Neutrophil (primary cell): ENCODE measurements around the gene AIG1.

Source experiments
- H3K27ac ChIP-seq: fragments of 200-600 bp; sonication (generic); 2 replicates; pipeline ENCODE4 v1.5.1; 2016; ENCODE audit warnings: mild to moderate bottlenecking, moderate library complexity
- H3K27me3 ChIP-seq: fragments of 200-600 bp; sonication (generic); 2 replicates; pipeline ENCODE4 v1.6.0; 2016; ENCODE audit warnings: mild to moderate bottlenecking
- H3K36me3 ChIP-seq: fragments of 200-600 bp; sonication (generic); 2 replicates; pipeline ENCODE4 v1.5.1; 2017
- H3K4me1 ChIP-seq, 2 experiments: fragments of 200-600 bp in 1 of 2; sonication (generic) in 1 of 2; 1 replicate in 1 of 2; 2 replicates in 1 of 2; pipeline versions ENCODE4 v1.5.1 to v1.6.1; 2013 to 2016; ENCODE audit warnings: low read depth in 1 of 2, low read length in 1 of 2, mild to moderate bottlenecking in 1 of 2, moderate library complexity in 1 of 2; ENCODE audit not compliant: control insufficient read depth in 1 of 2, insufficient read depth in 1 of 2
- H3K4me3 ChIP-seq, 2 experiments: fragments of 200-600 bp in 1 of 2; sonication (generic) in 1 of 2; 1 replicate in 1 of 2; 2 replicates in 1 of 2; pipeline ENCODE4 v1.5.1; 2013 to 2016; ENCODE audit warnings: low read depth in 1 of 2, low read length in 1 of 2, mild to moderate bottlenecking in 1 of 2, moderate library complexity in 1 of 2
- H3K9me3 ChIP-seq: fragments of 200-600 bp; sonication (generic); 2 replicates; pipeline ENCODE4 v1.5.1; 2016
- CTCF ChIP-seq: fragments of 200-600 bp; sonication (generic); IDR thresholded peaks from 2 replicates; pipeline ENCODE4 v1.5.1; 2016; ENCODE audit warnings: antibody characterized with exemption

The AIG1 gene

GRCh38 chr6:143206550-143206949 lies 145.9 kb downstream of the AIG1 start:
- Histone ChIP-seq H3K9me3 (no peaks in the 10 kb centered on the region), H3K4me3 (no peak overlapping the region), H3K36me3 (no peaks in the 10 kb centered on the region), H3K27ac (no peak overlapping the region), H3K4me1 (no peaks in the 10 kb centered on the region), H3K27me3 (no peaks in the 10 kb centered on the region)
- no peak for TF ChIP-seq CTCF

GRCh38 chr6:143210420-143210819 lies 149.7 kb downstream of the AIG1 start:
- TF ChIP-seq CTCF: no peak
- no peaks in the 10 kb centered on the region for H3K9me3 ChIP-seq
- no peak overlapping the region for H3K27ac ChIP-seq
- no peak overlapping the region for H3K4me3 ChIP-seq
- H3K4me1 ChIP-seq: no peaks in the 10 kb centered on the region
- H3K36me3 ChIP-seq: no peaks in the 10 kb centered on the region
- no peaks in the 10 kb centered on the region for H3K27me3 ChIP-seq

GRCh38 chr6:143213859-143214376 lies 153.2 kb downstream of the AIG1 start:
- no peak for TF ChIP-seq CTCF
- no peaks in the 10 kb centered on the region for H3K36me3 ChIP-seq
- no peaks in the 10 kb centered on the region for H3K4me1 ChIP-seq
- H3K9me3 ChIP-seq: no peaks in the 10 kb centered on the region
- H3K27me3 ChIP-seq: no peaks in the 10 kb centered on the region
- H3K4me3 ChIP-seq: no peak overlapping the region
- H3K27ac ChIP-seq: no peak overlapping the region

GRCh38 chr6:143215363-143215762 lies 154.7 kb downstream of the AIG1 start:
- no peak for TF ChIP-seq CTCF
- Histone ChIP-seq H3K4me1 (no peaks in the 10 kb centered on the region), H3K27ac (no peak overlapping the region), H3K36me3 (no peaks in the 10 kb centered on the region), H3K9me3 (no peaks in the 10 kb centered on the region), H3K4me3 (no peak overlapping the region), H3K27me3 (no peaks in the 10 kb centered on the region)

GRCh38 chr6:143215771-143216170 lies 155.1 kb downstream of the AIG1 start:
- no peak for TF ChIP-seq CTCF
- Histone ChIP-seq H3K4me3 (no peak overlapping the region), H3K27ac (no peak overlapping the region), H3K9me3 (no peaks in the 10 kb centered on the region), H3K27me3 (no peaks in the 10 kb centered on the region), H3K4me1 (no peaks in the 10 kb centered on the region), H3K36me3 (no peaks in the 10 kb centered on the region)

- H3K9me3 ChIP-seq: no peaks in the 10 kb centered on the region
- H3K27me3 ChIP-seq: no peaks in the 10 kb centered on the region
- H3K27ac ChIP-seq: no peak overlapping the region
- no peaks in the 10 kb centered on the region for H3K36me3 ChIP-seq
- no peak for TF ChIP-seq CTCF
- H3K4me3 ChIP-seq: no peak overlapping the region
- no peaks in the 10 kb centered on the region for H3K4me1 ChIP-seq
Observed at GRCh38 chr6:143218233-143218632, 157.5 kb downstream of the AIG1 start.
